Measurements from ENCODE around the gene ASTL.

Gene ASTL

DNA sequence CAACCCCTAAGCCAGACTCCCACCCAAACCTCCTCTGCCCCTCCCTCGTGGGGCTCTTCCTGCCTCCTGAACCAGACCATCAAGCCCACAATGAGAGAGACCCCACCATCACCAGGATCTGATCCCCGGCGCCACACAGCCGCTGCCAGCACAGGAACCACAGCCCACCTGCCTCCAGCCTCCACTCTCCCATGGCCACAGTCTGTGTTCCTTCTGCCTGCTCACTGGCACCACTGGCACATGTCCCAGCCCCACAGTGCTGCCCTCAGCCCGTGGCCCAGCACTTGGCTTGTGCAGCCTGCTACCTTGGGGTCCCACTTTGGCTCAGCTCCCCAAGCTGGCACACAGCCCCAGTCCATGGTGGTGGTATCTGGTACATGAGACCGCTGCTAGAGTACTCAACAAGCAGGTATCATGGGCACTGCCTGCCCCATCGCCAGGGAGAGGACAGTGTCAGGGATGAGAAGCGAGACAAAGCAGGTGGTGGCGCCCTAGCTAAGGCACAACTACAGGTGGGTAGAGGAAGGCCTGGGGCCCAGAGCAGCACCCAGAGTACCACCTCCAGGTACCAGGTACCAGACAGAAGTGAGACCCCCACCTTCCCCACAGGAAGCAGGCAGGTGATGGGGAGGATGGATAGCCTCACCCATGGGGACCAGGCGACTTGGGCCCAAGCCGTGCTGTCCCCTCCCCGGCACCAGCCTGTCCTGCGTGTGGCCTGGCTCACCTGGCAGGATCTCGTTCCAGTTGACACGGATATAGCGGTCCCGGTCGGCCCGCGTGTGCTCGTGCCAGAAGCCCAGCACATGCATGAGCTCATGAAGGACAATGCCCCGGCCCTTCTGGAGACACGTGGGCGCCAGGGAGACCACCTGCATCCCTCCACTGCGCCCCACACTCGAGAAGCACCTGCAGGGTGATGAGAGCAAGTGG lies 6.2 kb downstream of the ASTL start:
- H3K27ac ChIP-seq: no peak overlapping the region
- DNase-seq (ENCODE audit: low read depth, low spot score): no peak

DNA sequence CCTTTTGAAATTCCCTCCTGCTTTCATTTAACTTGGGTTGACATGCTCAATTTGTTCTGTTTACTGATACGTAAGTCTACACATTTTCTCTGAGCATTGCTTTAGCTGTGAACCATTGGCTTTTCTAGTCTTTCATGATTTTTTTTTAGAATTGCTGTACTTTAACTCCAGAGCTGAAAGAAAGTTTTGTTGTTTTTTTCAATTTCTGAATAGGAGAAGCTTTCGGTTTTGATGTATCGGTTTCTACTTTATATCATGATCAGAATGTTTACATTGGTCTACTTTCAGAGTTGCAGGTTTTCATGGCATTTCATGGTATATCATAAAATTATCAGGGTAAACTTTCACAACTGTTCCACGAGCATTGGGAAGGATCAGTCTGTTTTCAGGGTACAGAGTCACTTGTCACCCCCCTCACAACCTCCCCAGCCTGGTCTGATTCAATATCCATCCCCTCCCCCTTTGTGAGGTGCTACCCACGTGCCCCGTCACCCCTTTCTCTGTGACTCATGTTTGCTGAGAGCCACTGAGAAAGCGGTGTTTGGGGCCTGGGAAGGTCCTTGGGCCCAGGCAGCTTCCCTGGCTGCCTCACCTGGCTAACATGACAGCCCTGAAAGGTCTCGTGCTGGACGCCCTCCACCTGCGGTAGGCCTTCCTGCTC lies 7.0 kb downstream of the ASTL start:
- no peak overlapping the region for H3K27ac ChIP-seq
- no peak for DNase-seq (ENCODE audit: low read depth, low spot score)

DNA sequence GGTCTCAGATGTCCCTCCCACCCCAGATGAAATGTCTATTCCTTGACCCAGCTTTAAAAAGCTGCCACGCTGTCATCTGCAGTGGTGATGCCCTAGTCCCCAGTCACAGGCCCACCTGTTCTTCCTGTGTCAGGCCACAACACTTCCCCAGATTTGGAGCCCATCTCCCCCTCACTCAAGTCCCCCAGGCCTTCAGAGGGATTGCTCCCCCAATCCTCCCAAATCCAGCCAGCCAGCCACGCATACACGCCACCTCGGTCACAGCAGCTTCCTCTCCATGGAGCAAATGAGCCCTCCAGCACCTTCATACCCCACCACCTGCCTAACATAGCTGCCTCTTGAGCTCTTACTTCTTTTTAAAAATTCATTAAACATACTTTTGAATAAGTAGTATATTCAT lies 7.8 kb downstream of the ASTL start:
- DNase-seq (ENCODE audit: low read depth, low spot score): no peak
- no peak overlapping the region for H3K27ac ChIP-seq

DNA sequence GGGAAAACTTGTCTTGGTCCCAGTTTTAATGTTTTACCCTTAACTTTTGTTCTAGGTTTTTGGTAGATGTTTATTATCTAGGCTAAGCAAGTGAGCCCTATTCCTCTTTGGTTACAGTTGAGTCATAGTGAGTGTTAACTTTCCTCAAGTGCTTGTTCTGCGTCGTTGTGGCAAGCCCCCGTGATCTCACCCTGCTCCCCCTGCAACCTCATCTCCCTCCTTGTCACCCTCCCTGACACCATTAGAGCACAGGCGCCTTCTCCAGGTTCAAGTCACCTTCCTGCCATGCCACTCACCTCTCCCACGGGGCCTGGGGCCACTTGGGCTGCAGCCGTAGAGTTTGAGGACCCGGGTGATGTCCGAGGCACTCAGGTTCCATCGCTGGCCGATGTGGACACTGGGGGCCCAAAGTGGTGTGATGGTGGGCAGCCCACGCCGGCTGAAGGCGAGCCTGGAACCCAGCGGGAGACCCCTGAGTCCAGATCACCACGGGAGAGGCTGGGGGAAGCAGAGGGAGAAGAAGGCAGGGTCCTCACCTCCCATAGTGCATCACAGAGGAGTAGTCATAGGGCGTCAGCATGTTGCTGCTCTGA lies 8.7 kb downstream of the ASTL start:
- no peak overlapping the region for H3K27ac ChIP-seq
- no peak for DNase-seq (ENCODE audit: low read depth, low spot score)

DNA sequence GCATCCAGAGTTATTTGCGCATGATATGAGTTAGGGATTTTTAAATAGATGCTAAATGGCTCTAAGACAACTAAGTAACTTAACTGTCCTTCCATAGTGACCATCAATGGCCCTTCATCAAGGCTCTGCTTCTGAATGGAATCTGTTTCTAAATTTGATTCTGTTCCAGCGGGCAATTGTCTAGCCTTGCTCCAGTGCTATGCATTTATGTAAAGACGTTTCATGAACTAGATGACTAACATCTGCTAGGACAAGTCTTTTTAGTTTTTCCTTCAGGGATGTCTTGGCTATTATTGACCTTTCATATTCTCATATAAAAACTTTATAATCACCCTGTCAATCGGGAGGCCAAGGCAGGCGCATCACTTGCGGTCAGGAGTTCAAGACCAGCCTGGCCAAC lies 9.8 kb downstream of the ASTL start:
- no peak overlapping the region for H3K27ac ChIP-seq
- no peak for DNase-seq (ENCODE audit: low read depth, low spot score)

DNA sequence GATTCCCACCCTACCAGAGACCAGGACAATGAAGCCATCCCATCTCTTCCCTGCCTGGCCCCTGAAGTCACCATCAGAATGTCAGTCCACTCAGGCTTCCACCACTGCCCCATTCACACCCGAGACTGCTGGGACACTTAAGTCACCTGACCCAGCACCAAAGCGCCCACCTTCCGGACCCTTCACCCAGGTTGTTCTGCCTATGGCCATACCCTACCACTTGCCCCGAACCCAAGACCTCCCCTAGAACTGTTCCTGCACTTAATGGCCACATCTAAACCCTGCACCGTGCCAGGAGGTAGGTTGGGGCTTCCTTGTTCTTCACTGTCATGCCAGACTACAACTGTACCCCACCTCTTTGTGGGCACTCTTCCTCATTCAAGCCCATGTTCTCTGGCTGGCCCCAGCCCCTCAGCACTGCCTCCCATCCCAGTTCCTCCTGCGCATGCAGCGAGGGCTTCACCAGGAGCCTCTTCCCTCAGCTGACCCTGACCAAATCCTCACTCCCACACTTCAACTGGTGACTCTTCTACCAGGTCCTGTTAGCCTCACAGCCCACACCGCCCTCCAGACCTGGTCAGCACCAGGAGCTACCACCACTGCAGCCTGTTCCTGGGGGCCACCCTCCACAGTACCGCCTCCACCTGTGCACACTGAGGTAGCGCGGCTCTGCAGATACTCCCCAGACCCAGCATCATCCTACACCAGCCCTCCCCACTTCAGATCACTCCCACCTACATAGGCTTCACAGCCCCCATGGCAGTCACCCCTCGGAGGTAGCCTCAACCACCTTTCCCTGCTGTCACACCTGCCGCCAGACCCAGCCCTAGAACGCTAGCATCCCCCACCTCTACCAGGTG lies 13.7 kb downstream of the ASTL start:
- no peak overlapping the region for H3K27ac ChIP-seq
- no peak for DNase-seq (ENCODE audit: low read depth, low spot score)

DNA sequence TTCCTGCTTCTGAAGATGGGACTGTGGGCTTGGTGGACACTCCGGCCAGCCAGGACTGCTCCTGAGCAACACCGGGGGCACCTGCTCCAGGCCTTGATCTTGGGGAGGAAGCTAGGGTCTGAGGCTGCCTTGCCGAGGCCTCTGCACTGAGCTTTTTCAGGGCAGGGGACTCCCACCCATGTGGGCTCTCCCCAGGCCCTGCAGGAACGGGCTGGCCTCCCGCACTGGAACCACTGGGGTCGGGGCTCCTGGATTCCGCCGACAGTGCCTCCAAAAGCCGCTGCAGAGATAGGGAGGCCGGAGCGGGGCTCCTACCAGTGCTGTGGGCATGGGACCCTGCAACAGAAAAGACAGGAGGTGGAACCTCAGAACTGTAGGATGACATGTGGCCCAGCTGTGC lies 14.4 kb downstream of the ASTL start:
- no peak for DNase-seq (ENCODE audit: low read depth, low spot score)
- no peak overlapping the region for H3K27ac ChIP-seq

DNA sequence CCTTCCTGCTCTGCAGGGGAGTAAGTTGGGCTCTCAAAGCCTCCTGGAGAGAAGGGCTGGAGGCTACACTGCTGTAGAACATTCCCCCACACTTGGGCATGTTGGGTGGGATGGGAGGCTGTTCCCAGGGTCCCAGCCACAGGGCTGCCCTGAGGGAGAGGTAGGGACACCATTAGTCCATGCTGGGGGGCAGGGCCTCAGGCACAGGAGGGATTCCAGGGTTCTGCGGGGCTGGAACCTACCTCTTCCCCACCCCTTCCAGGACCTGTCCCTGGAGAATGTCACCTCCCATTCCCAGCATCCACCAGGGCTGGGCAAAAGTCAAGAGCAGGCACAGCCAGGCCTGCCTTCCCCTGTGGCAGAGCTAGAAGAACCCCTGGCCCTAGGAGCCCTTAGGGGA lies 15.0 kb downstream of the ASTL start:
- no peak for DNase-seq (ENCODE audit: low read depth, low spot score)

DNA sequence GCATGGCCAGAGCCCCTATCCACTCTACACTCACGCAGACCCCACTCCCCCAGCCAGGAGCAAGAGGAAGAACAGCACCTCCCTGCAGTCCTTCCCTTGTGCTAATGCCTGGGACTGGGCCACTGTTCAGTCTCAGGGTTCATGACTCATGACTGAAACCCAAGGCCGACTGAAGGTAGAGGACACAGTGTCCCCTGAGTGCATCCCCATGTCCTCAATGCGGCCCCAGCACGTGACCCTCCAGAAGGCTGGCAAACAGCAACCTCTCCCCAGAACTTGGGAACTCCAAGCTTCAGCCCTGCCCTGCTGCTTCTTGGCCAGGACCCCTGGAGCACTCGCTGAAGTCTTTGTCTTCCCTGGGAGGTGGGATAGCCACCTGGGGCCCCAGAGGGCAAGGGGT lies 15.9 kb downstream of the ASTL start:
- no peak for DNase-seq (ENCODE audit: low read depth, low spot score)
- H3K27ac ChIP-seq: no peak overlapping the region

More for the DNA sequence above, 15.0 kb downstream of the ASTL start:
- H3K27ac ChIP-seq: no peak overlapping the region

DNA sequence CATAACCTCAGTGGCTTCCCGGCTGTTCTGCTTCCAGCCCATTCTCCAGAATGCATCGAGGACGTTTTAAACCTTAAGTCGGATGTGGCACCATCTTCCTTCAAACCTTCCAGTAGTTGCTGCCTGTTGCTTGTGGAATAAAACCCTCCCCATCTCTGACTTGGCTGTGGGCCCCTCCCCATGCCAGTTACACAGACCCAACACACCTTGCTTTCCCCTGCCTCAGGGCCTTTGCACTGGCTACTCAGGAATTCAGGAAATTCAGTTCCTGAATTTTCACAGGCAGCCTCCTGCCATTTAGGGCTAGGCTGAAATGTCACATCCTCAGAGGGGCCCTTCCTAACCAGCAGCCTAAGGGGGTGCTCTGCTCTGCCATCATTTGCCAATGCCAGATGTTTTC lies 16.9 kb downstream of the ASTL start:
- H3K27ac ChIP-seq: no peak overlapping the region
- DNase-seq (ENCODE audit: low read depth, low spot score): no peak

DNA sequence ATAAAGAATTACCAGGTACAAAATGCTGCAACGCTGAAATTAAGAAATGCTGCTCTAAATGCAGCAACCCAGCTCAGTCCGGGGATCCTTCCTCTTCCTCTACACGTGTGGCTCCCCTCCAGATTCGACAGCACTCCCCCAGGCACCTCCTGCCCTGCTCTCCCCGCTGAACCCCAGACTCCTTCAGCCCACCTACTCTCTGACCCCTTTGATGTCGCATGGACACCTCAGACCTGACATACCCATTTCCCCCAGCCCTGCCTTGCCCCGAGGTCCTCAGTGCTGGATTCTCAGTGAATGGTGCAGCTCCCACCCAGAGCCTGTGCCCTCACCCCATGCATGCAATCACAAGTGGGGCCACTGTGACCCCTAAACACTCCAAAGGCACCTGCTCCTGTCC lies 17.3 kb downstream of the ASTL start:
- H3K27ac ChIP-seq: no peak overlapping the region
- no peak for DNase-seq (ENCODE audit: low read depth, low spot score)

DNA sequence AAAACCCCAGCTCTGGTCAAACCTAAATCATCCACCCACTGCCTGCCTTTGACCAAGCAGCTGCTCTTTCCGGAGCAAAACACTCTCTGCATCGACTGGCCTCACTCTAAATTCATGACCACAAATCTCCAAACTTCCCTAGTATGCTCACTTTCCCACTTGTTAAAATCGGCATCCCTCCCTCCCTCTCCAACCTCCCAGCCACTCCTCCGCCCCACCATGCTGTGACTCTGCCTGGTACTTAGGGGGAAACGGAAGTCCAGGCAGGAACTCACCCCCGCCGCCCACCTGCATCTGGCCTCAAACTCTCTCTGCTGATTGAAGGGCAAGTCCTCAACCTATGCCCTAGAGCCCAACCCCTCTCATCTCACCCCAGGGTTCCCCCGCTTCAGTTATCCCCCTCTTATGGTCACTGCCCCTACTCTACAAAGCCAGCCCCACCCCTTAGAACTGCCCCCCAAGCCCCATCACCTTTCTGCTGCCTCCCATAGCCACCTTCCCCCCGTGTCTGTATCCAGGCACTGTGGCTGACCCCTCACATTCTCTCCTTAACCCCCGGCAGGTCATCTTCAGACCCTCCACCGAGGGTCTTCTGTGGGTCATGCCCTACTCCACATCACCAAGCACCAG lies 18.1 kb downstream of the ASTL start:
- H3K27ac ChIP-seq: no peak overlapping the region
- no peak for DNase-seq (ENCODE audit: low read depth, low spot score)

DNA sequence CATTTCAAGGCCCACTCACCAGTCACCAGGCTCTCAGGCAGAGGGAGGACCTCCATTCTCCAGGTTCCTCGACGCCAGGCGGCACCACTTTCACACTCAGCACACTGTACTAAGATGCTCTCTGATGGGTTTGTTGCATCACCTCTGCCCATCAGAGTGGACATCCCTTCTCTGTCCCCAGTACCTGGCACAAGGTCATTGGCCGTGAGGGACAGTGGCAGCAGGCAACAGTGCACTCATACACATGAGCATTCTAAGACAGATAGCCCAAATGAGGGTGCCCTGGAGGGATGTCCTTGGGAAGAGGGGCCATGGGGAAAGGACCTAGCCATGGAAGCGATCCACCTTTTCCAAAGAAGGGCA lies 18.9 kb downstream of the ASTL start:
- no peak overlapping the region for H3K27ac ChIP-seq
- DNase-seq (ENCODE audit: low read depth, low spot score): no peak

DNA sequence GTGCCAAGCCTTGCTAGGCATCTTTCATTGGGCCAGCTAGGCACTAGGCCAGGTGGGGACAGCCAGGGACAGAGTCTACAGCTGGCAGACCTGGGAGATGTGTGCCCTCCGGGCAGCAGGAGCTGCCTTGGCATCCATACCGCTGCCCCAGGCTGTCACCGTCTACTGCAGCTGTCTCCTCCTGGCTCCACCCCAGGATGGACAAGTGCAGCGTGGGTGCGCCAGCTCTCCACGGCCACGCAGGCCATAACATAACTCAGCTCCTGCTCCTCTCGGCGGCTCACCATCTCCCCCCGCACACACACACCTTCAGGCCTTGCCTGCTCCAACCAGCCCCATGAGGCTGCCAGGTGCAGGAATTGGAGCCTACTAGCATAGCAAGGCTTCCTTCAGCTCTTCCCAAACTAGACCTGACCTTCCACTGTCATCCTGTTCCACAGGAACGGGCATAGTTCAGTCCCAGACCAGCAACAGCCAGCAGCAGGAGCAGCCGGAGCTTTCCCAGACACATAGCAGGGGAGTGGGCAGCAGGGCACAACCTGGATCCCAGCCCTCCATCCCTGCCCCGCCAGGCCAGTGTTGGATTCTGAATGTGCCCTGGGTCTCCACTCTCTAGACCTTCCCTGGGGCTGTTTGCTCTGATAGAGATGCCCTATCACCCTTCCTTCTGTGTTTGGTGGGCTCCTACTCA lies 19.5 kb downstream of the ASTL start:
- H3K27ac ChIP-seq: no peak overlapping the region
- no peak for DNase-seq (ENCODE audit: low read depth, low spot score)

DNA sequence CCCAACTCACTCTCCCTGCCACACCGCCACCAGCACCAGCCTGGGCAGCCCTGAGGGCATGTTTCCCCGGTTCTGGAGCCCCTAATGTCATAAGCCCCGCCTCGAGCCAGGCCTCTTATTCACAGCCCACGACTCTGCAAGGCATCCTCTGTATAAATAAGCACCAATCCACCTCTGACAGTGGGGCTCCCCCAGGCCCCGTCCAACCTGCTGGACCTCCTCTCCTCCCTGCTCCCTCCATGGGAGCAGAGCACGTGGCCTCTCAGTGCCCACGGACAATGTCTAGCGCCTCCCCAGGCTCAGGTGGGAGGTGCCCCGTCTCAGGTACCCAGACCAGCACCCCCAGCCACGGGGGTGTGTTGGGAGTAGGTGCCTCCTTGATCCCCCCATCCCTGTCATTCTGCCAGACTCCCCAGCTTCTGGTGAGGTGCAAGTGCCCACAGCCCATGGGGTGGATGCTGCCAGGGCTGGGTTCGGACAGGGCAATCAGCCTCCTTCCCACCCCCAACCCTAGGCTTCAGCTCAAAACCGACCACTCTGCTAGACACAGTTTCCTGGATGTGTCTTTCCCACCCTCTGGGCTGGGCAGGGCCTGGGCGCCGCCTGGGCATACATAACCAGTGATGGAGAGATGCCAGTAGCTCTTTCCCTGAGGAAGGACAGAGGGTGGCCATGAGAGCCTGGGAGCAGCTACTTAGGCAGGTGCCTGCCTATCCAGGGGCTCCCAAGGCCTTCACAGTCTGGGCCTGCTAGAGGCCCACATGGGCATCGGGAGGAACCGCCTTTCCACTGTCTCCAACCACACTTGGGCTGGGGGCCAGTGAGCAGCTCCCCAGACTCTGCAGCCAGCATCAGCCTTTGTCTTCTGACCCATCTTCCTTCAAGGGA lies 20.4 kb downstream of the ASTL start:
- no peak overlapping the region for H3K27ac ChIP-seq
- no peak for DNase-seq (ENCODE audit: low read depth, low spot score)

DNA sequence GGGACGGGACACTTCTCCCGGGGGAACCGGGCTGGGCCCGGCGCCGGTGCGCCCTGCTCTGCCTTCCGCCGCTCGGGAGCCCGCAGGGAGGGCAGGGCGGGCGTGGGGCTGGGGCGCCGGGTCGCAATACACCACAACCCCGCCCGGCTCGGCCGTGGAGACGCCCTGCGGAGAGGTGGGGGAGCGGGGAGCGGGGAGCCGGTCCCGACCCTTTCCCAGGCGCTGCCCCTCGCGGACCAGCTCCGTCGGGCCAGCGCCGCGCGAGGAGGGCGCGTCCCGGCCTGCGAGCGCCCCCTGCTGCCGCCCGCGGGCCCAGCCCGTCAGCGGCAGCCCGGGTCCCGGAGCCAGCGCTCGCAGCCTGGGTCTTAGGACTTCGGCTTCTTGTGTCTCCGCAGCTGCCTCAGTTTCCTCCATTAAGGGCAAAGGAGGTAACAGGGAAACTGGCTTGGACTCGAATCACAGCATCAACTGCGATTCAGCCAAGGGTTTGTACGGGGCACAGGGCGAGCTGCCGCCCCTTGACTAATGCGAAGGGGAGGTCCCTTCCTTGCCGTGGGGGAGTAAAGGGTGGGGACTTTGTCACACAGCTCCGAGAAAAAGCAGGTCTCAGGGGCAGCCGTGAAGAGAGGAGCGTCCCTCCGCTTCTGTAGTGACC lies 21.3 kb downstream of the ASTL start:
- no peak overlapping the region for H3K27ac ChIP-seq
- no peak for DNase-seq (ENCODE audit: low read depth, low spot score)

DNA sequence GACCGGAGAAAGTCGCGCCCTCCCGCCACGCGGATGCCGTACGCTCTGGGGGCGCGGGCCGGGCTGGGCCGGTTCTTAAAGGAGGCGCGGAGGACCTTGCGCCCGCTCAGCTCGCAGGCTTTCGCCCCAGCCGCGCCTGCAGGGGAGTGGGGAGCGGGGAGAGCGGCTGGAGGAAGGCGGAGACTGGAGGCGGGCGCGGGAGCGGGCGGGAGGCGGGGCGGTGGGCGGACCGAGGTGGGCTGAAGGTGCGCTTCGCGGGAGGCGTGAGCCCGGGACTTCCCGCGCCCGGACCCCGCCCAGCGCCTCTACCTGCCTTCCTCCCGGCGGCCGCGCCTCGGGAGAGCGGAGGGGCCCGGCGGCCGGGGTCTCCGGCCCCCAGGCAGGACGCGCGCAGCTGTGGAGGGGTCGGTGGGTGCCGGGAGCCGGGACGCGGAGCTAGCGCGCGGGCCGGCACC lies 21.9 kb downstream of the ASTL start, which contains the start of gene ADRA2B:
Gene ADRA2B (minus strand): TSS at position 148 of the 455 bp plus-strand sequence. CDS start 422 bp downstream, outside the sequence.
- peak; percentile 10 for DNase-seq (ENCODE audit: low read depth, low spot score)
- no peak within 1 kb of the TSS for H3K27ac ChIP-seq

Measured in epithelial cell of prostate (primary cell).